BE2C (cell line): ENCODE measurements around the gene LIPC.

ENCODE experiments used
- DNase-seq: peaks from one replicate; pipeline ENCODE4 v3.0.0-alpha.2; 2020
- H3K27me3 ChIP-seq: fragments of 250-450 bp; sonication (Bioruptor Pico); 2 replicates; pipeline ENCODE4 v1.5.1; 2020; ENCODE audit warnings: mild to moderate bottlenecking
- H3K36me3 ChIP-seq: fragments of 250-450 bp; sonication (Bioruptor Pico); 2 replicates; pipeline ENCODE4 v1.5.1; 2020; ENCODE audit warnings: mild to moderate bottlenecking
- H3K4me1 ChIP-seq: fragments of 250-450 bp; sonication (Bioruptor Pico); 2 replicates; pipeline ENCODE4 v1.5.1; 2020
- H3K4me3 ChIP-seq: 2 replicates; pipeline ENCODE4 v1.5.1; 2011; ENCODE audit warnings: low read depth, low read length
- H3K9me3 ChIP-seq: fragments of 250-450 bp; sonication (Bioruptor Pico); 2 replicates; pipeline ENCODE4 v1.5.1; 2020
- CTCF ChIP-seq: IDR thresholded peaks from 2 replicates; pipeline ENCODE4 v1.5.1; 2012; ENCODE audit warnings: mild to moderate bottlenecking, low read depth, low read length

Gene LIPC

GRCh38 chr15:58590926-58591325 is 159.1 kb downstream of the LIPC start:
- DNase-seq: no peak
- no peaks in the 10 kb centered on the region for H3K27me3 ChIP-seq
- H3K9me3 ChIP-seq: no peaks in the 10 kb centered on the region
- H3K4me3 ChIP-seq: no peak overlapping the region
- H3K4me1 ChIP-seq: no peaks in the 10 kb centered on the region
- H3K36me3 ChIP-seq: no peaks in the 10 kb centered on the region
- no peak for TF ChIP-seq CTCF

GRCh38 chr15:58593870-58594269 is 162.1 kb downstream of the LIPC start:
- TF ChIP-seq CTCF: no peak

GRCh38 chr15:58594898-58595297 is 163.1 kb downstream of the LIPC start:
- DNase-seq: no peak
- no peak overlapping the region for H3K4me3 ChIP-seq
- no peak for TF ChIP-seq CTCF

More at GRCh38 chr15:58593870-58594269, 162.1 kb downstream of the LIPC start:
- Histone ChIP-seq H3K4me3 (no peak overlapping the region), H3K27me3 (no peaks in the 10 kb centered on the region), H3K9me3 (no peaks in the 10 kb centered on the region), H3K36me3 (peaks cover 9% of the 10 kb centered on the region; the same call in 1 of the 2 replicates), H3K4me1 (no peaks in the 10 kb centered on the region)
- DNase-seq: no peak

GRCh38 chr15:58595516-58596263 is 163.9 kb downstream of the LIPC start:
- Histone ChIP-seq H3K36me3 (peaks cover 9% of the 10 kb centered on the region; the same call in 1 of the 2 replicates), H3K4me3 (no peak overlapping the region), H3K4me1 (no peaks in the 10 kb centered on the region), H3K27me3 (no peaks in the 10 kb centered on the region), H3K9me3 (no peaks in the 10 kb centered on the region)
- no peak for TF ChIP-seq CTCF
- no peak for DNase-seq

More at GRCh38 chr15:58594898-58595297, 163.1 kb downstream of the LIPC start:
- Histone ChIP-seq H3K36me3 (peaks cover 9% of the 10 kb centered on the region; the same call in 1 of the 2 replicates), H3K4me1 (no peaks in the 10 kb centered on the region), H3K9me3 (no peaks in the 10 kb centered on the region), H3K27me3 (no peaks in the 10 kb centered on the region)

GRCh38 chr15:58597943-58598828 is 166.4 kb downstream of the LIPC start:
- no peak for TF ChIP-seq CTCF
- Histone ChIP-seq H3K4me1 (no peaks in the 10 kb centered on the region), H3K27me3 (no peaks in the 10 kb centered on the region), H3K4me3 (no peak overlapping the region), H3K9me3 (no peaks in the 10 kb centered on the region), H3K36me3 (peaks cover 15% of the 10 kb centered on the region; the same call in 1 of the 2 replicates)
- DNase-seq: no peak
